ENCODE results near the gene ASTL. TPM values are rescaled to one million over a fixed set of nuclear protein-coding genes. Genes with fewer than 3 reads are reported as not detected.

Gene ASTL
- total RNA-seq, 1 experiment from 2014 or later: not detected

GRCh38 chr2:96185516-96185915, 47.2 kb upstream of the ASTL start:
- Histone ChIP-seq H3K9me2 (replicated peaks; ENCODE audit: low read length) (no peaks in the 10 kb centered on the region), H3K36me3 (ENCODE audit: low read depth, low read length) (peaks cover 40% of the 10 kb centered on the region), H3K4me2 (ENCODE audit: low read length) (no peak overlapping the region), H2AFZ (ENCODE audit: low read length) (no peak overlapping the region), H3K79me2 (ENCODE audit: low read length) (no peaks in the 10 kb centered on the region), H4K20me1 (ENCODE audit: low read length) (no peaks in the 10 kb centered on the region), H3K4me3 (ENCODE audit: low read length) (no peak overlapping the region), H3K4me1 (ENCODE audit: insufficient read depth, low read length) (no peaks in the 10 kb centered on the region), H3K9ac (ENCODE audit: low read length) (no peak overlapping the region), H3K9me3 (ENCODE audit: low read length) (no peaks in the 10 kb centered on the region), H3F3A (ENCODE audit: low read length, unreplicated experiment) (peaks cover 3% of the 10 kb centered on the region), H3K27me3 (ENCODE audit: low read length) (no peaks in the 10 kb centered on the region), H3K27ac (ENCODE audit: low read length) (no peak overlapping the region)
- TF ChIP-seq CTCF (conservative IDR thresholded peaks at IDR 0.05; ENCODE audit: low read depth, low read length) (no peak), EZH2phosphoT487 (IDR thresholded peaks at IDR 0.05; ENCODE audit: borderline replicate concordance, low read length) (no peak), EZH2 (IDR thresholded peaks at IDR 0.05; ENCODE audit: low read length, unreplicated experiment) (no peak)
- ATAC-seq: no peak
- BruUV-seq (replicated peaks): no TSS peak
- intact Hi-C loops (cut with micrococcal nuclease): no loop called here
- CTCF ChIA-PET: no interaction called here
- POLR2A ChIA-PET (ENCODE audit: unreplicated experiment): no interaction called here
- no peak for DNase-seq

- TF ChIP-seq EZH2 (IDR thresholded peaks at IDR 0.05; ENCODE audit: low read length, unreplicated experiment) (no peak), CTCF (conservative IDR thresholded peaks at IDR 0.05; ENCODE audit: low read depth, low read length) (no peak), EZH2phosphoT487 (IDR thresholded peaks at IDR 0.05; ENCODE audit: borderline replicate concordance, low read length) (no peak)
- H3K27ac ChIP-seq (ENCODE audit: low read length): no peak overlapping the region
- no peak for ATAC-seq
- TSS peak; percentile 23 for BruUV-seq (replicated peaks)
- DNase-seq: no peak
- peaks cover 40% of the 10 kb centered on the region for H3K36me3 ChIP-seq (ENCODE audit: low read depth, low read length)
- ChIA-PET CTCF (no interaction called here), POLR2A (ENCODE audit: unreplicated experiment) (no interaction called here)
- H3K4me1 ChIP-seq (ENCODE audit: insufficient read depth, low read length): no peaks in the 10 kb centered on the region
- H3K9me3 ChIP-seq (ENCODE audit: low read length): no peaks in the 10 kb centered on the region
- H3K9ac ChIP-seq (ENCODE audit: low read length): no peak overlapping the region
- no peaks in the 10 kb centered on the region for H3K27me3 ChIP-seq (ENCODE audit: low read length)
- H3K9me2 ChIP-seq (replicated peaks; ENCODE audit: low read length): no peaks in the 10 kb centered on the region
- H3K4me2 ChIP-seq (ENCODE audit: low read length): no peak overlapping the region
- intact Hi-C loops (cut with micrococcal nuclease): no loop called here
- no peaks in the 10 kb centered on the region for H4K20me1 ChIP-seq (ENCODE audit: low read length)
- H3K79me2 ChIP-seq (ENCODE audit: low read length): no peaks in the 10 kb centered on the region
- H2AFZ ChIP-seq (ENCODE audit: low read length): no peak overlapping the region
- peaks cover 3% of the 10 kb centered on the region for H3F3A ChIP-seq (ENCODE audit: low read length, unreplicated experiment)
- no peak overlapping the region for H3K4me3 ChIP-seq (ENCODE audit: low read length)
Measured at GRCh38 chr2:96184989-96185388, 46.7 kb upstream of the ASTL start.

GRCh38 chr2:96184188-96184587, 45.9 kb upstream of the ASTL start:
- intact Hi-C loops (cut with micrococcal nuclease): no loop called here
- H3K9ac ChIP-seq (ENCODE audit: low read length): no peak overlapping the region
- H3K4me3 ChIP-seq (ENCODE audit: low read length): no peak overlapping the region
- peaks cover 39% of the 10 kb centered on the region for H3K36me3 ChIP-seq (ENCODE audit: low read depth, low read length)
- no peaks in the 10 kb centered on the region for H3K79me2 ChIP-seq (ENCODE audit: low read length)
- H3K27ac ChIP-seq (ENCODE audit: low read length): no peak overlapping the region
- no peaks in the 10 kb centered on the region for H3K9me3 ChIP-seq (ENCODE audit: low read length)
- H3K4me1 ChIP-seq (ENCODE audit: insufficient read depth, low read length): no peaks in the 10 kb centered on the region
- no peaks in the 10 kb centered on the region for H3K27me3 ChIP-seq (ENCODE audit: low read length)
- no peaks in the 10 kb centered on the region for H4K20me1 ChIP-seq (ENCODE audit: low read length)
- BruUV-seq (replicated peaks): no TSS peak
- ChIA-PET POLR2A (ENCODE audit: unreplicated experiment) (no interaction called here), CTCF (interaction anchor here (0.7 kb wide), 1 partner anchor 24 kb away, joined by 6 read pairs; no protein-coding TSS in a partner anchor)
- H2AFZ ChIP-seq (ENCODE audit: low read length): no peak overlapping the region
- TF ChIP-seq EZH2 (IDR thresholded peaks at IDR 0.05; ENCODE audit: low read length, unreplicated experiment): no peak
- no peak for TF ChIP-seq EZH2phosphoT487 (IDR thresholded peaks at IDR 0.05; ENCODE audit: borderline replicate concordance, low read length)
- TF ChIP-seq CTCF (conservative IDR thresholded peaks at IDR 0.05; ENCODE audit: low read depth, low read length): no peak
- DNase-seq: no peak
- peaks cover 3% of the 10 kb centered on the region for H3F3A ChIP-seq (ENCODE audit: low read length, unreplicated experiment)
- ATAC-seq: no peak
- no peaks in the 10 kb centered on the region for H3K9me2 ChIP-seq (replicated peaks; ENCODE audit: low read length)
- H3K4me2 ChIP-seq (ENCODE audit: low read length): no peak overlapping the region

All from PC-3 (cell line).